ENCODE results near the gene PKD1.

- TF ChIP-seq CTCF (IDR thresholded peaks at IDR 0.05) (no peak), POLR2AphosphoS5 (IDR thresholded peaks at IDR 0.05) (no peak), POLR2A (IDR thresholded peaks at IDR 0.05) (no peak)
These were observed 56.3 kb downstream of the PKD1 start for GRCh38 chr16:2079311-2079800.
